HepG2 (cell line): ENCODE results near the gene NKIRAS1. TPM values are rescaled to one million over a fixed set of nuclear protein-coding genes. Genes with fewer than 3 reads are reported as not detected.

Experiments used
- ATAC-seq: fragments of 200-7000 bp; cut with Tn5 transposase; 3 replicates; pipeline ENCODE4 v1.9.1; 2020; ENCODE audit warnings: mild to moderate bottlenecking, moderate library complexity
- BruUV-seq: library from RNA; stranded (reverse); fragments of 400-500 nt; replicated peaks from 2 replicates; lab custom pipeline; 2021; lab: Mats Ljungman, UMichigan
- CTCF ChIA-PET: fragments of 300-600 bp; formaldehyde crosslinking; extraction: SDS; loops from one replicate; lab custom pipeline; 2021; ENCODE audit warnings: low total read pairs, inconsistent platforms, low intra/inter-chr PET ratio; lab: Yijun Ruan, JAX
- POLR2A ChIA-PET: fragments of 350-600 bp; sonication (Branson Sonifier 250); formaldehyde crosslinking; loops from one replicate; lab custom pipeline; 2020; ENCODE audit warnings: antibody characterized with exemption, inconsistent platforms; lab: Yijun Ruan, JAX
- DNase-seq: peaks from one replicate; pipeline ENCODE4 v3.0.0-alpha.2; 2015; ENCODE audit warnings: low spot score
- FAIRE-seq: peaks from 3 replicates; lab custom pipeline; 2011; peaks lifted over from hg19 to GRCh38; lab: Jason Lieb, UNC
- H2AFZ ChIP-seq: one replicate; pipeline ENCODE4 v1.6.1; 2011; ENCODE audit warnings: low read length, inconsistent platforms
- H3K27ac ChIP-seq: fragments of 300-600 bp; 3 replicates; pipeline ENCODE4 v1.8.0; 2011; ENCODE audit warnings: mixed run types, mild to moderate bottlenecking, mixed read lengths, low read length, inconsistent platforms; ENCODE audit not compliant: insufficient read depth; ENCODE audit errors: extremely low read length
- H3K27me3 ChIP-seq, 2 experiments: fragments of 200-600 bp in 1 of 2; 2 replicates in 1 of 2; 3 replicates in 1 of 2; pipeline versions ENCODE4 v1.6.0 to v1.8.0; 2011; ENCODE audit warnings: low read length in 2 of 2, mild to moderate bottlenecking in 2 of 2, moderate library complexity in 2 of 2, inconsistent platforms in 1 of 2; ENCODE audit not compliant: insufficient read depth in 2 of 2, control insufficient read depth in 1 of 2
- H3K36me3 ChIP-seq, 2 experiments: fragments of 200-600 bp in 1 of 2; replicated peaks in 1 of 2; 2 replicates in 1 of 2; 3 replicates in 1 of 2; pipeline versions ENCODE4 v1.5.1 to v1.8.0; 2011; ENCODE audit warnings: low read length in 2 of 2, inconsistent platforms in 1 of 2; ENCODE audit not compliant: insufficient read depth in 2 of 2, control insufficient read depth in 1 of 2
- H3K4me1 ChIP-seq: 2 replicates; pipeline ENCODE4 v1.5.1; 2012; ENCODE audit warnings: low read length, inconsistent platforms; ENCODE audit not compliant: insufficient read depth
- H3K4me2 ChIP-seq: 2 replicates; pipeline ENCODE4 v1.6.0; 2011; ENCODE audit warnings: low read depth, low read length, inconsistent platforms
- H3K4me3 ChIP-seq, 3 experiments: fragments of 200-600 bp in 1 of 3; sonication (generic), shearing (Covaris generic) in 1 of 3; replicated peaks in 1 of 3; 2 replicates each; pipeline ENCODE4 v1.5.1; 2011 to 2016; ENCODE audit warnings: low read length in 3 of 3, inconsistent platforms in 2 of 3, low read depth in 2 of 3, mild to moderate bottlenecking in 2 of 3, control low read depth in 1 of 3, mixed read lengths in 1 of 3; ENCODE audit not compliant: insufficient read depth in 1 of 3
- H3K79me2 ChIP-seq: one replicate; pipeline ENCODE4 v1.6.1; 2011; ENCODE audit warnings: low read length, inconsistent platforms; ENCODE audit not compliant: insufficient read depth
- H3K9ac ChIP-seq: 2 replicates; pipeline ENCODE4 v1.6.0; 2011; ENCODE audit warnings: mild to moderate bottlenecking, low read depth, low read length, inconsistent platforms; ENCODE audit not compliant: insufficient read depth
- H3K9me3 ChIP-seq: 2 replicates; pipeline ENCODE4 v1.5.1; 2012; ENCODE audit warnings: mild to moderate bottlenecking, low read length
- H4K20me1 ChIP-seq: 2 replicates; pipeline ENCODE4 v1.6.0; 2011; ENCODE audit warnings: inconsistent platforms, mild to moderate bottlenecking, low read length, moderate library complexity; ENCODE audit not compliant: insufficient read depth
- ATF4 ChIP-seq, 2 experiments: fragments of 450-650 bp in 1 of 2; sonication (generic) in 1 of 2; formaldehyde crosslinking; IDR thresholded peaks; 2 replicates each; pipeline versions ENCODE4 v1.5.0 to v1.8.0; 2020 to 2022; ENCODE audit warnings: mild to moderate bottlenecking in 1 of 2, missing genetic modification reagents in 1 of 2
- CBFB ChIP-seq: sonication (generic); formaldehyde crosslinking; IDR thresholded peaks from 2 replicates; pipeline ENCODE4 v1.4.0; 2020; ENCODE audit warnings: missing genetic modification reagents
- ELF3 ChIP-seq: IDR thresholded peaks from 2 replicates; pipeline ENCODE4 v1.6.1; 2016; ENCODE audit warnings: missing genetic modification reagents, missing compliant biosample characterization
- NPAS2 ChIP-seq: sonication (generic); formaldehyde crosslinking; IDR thresholded peaks from 2 replicates; pipeline ENCODE4 v1.8.0; 2022; ENCODE audit warnings: mild to moderate bottlenecking, missing genetic modification reagents, borderline replicate concordance
- NR2F6 ChIP-seq, 2 experiments: IDR thresholded peaks; 2 replicates each; pipeline ENCODE4 v1.6.1; 2016; ENCODE audit warnings: antibody characterized with exemption in 1 of 2, mild to moderate bottlenecking in 1 of 2
- RBAK ChIP-seq: sonication (generic); formaldehyde crosslinking; IDR thresholded peaks from 2 replicates; pipeline ENCODE4 v1.5.1; 2020; ENCODE audit warnings: mild to moderate bottlenecking, missing genetic modification reagents
- SETDB1 ChIP-seq: sonication (generic); formaldehyde crosslinking; IDR thresholded peaks from 2 replicates; pipeline ENCODE4 v1.5.1; 2020; ENCODE audit warnings: missing genetic modification reagents, mild to moderate bottlenecking, borderline replicate concordance
- TBL1XR1 ChIP-seq: fragments of 150-350 bp; IDR thresholded peaks from 2 replicates; pipeline ENCODE4 v1.6.1; 2014; ENCODE audit warnings: borderline replicate concordance, low read length; ENCODE audit not compliant: partially characterized antibody
- ZNF484 ChIP-seq: sonication (generic); formaldehyde crosslinking; IDR thresholded peaks from 2 replicates; pipeline ENCODE4 v1.5.1; 2020; ENCODE audit warnings: mild to moderate bottlenecking, low read depth, missing genetic modification reagents, borderline replicate concordance
- ZNF549 ChIP-seq: sonication (generic); formaldehyde crosslinking; IDR thresholded peaks from 2 replicates; pipeline ENCODE4 v1.5.0; 2020; ENCODE audit warnings: missing genetic modification reagents
- WGBS: methylation state at CpG from one replicate; pipeline ENCODE4 v1.1.6; 2017; ENCODE audit warnings: low lambda C conversion rate; 5-methylcytosine and 5-hydroxymethylcytosine counted together
- in situ Hi-C: cut with HindIII; loops from 2 replicates; pipeline ENCODE4 v1.10.0; 2017; ENCODE audit warnings: low pct_unique_long_range_greater_than_20kb; ENCODE audit not compliant: extremely low pct_ligation_motif_present
- intact Hi-C: fragments of 100-400 bp; cut with micrococcal nuclease; formaldehyde crosslinking; loops from one replicate; pipeline ENCODE4 v1.10.0; 2022; ENCODE audit not compliant: unreplicated experiment
- polyA plus RNA-seq, 8 experiments: library from polyadenylated mRNA; depleted of rRNA in 3 of 8; stranded (reverse) in 7 of 8; unstranded in 1 of 8; fragments of >200 nt; fragmentation: Illumina TruSeq in 4 of 8; extraction: Trizol in 4 of 8; gene quantifications; 2 replicates each; pipeline versions ENCODE4 v1.2.1 to v1.2.3, GENCODE V29; 2011 to 2016; ENCODE audit warnings: low read depth in 4 of 8, missing spikeins in 1 of 8, mixed read lengths in 1 of 8; ENCODE audit not compliant: insufficient read depth in 1 of 8
- total RNA-seq, 5 experiments: library from RNA; depleted of rRNA; stranded (reverse); fragments of >200 nt; fragmentation: Illumina TruSeq; extraction: Trizol; gene quantifications; 2 replicates each; pipeline ENCODE4 v1.2.3, GENCODE V29; 2016; ENCODE audit warnings: low read depth in 1 of 5
- TF ChIP-seq, protein P1 (sequence below): sonication (generic); formaldehyde crosslinking; IDR thresholded peaks from 2 replicates; pipeline ENCODE4 v1.5.1; 2020; ENCODE audit warnings: mild to moderate bottlenecking, missing genetic modification reagents
- TF ChIP-seq, protein P2 (sequence below): sonication (generic); formaldehyde crosslinking; IDR thresholded peaks from 2 replicates; pipeline ENCODE4 v1.4.0; 2020; ENCODE audit warnings: missing genetic modification reagents

Gene NKIRAS1
- total and polyA plus RNA-seq, 2 of the 13 experiments (the other 11 are each of a cell fraction or from before 2014, with no cell fraction given): 4.3 to 8.0 TPM

DNA sequence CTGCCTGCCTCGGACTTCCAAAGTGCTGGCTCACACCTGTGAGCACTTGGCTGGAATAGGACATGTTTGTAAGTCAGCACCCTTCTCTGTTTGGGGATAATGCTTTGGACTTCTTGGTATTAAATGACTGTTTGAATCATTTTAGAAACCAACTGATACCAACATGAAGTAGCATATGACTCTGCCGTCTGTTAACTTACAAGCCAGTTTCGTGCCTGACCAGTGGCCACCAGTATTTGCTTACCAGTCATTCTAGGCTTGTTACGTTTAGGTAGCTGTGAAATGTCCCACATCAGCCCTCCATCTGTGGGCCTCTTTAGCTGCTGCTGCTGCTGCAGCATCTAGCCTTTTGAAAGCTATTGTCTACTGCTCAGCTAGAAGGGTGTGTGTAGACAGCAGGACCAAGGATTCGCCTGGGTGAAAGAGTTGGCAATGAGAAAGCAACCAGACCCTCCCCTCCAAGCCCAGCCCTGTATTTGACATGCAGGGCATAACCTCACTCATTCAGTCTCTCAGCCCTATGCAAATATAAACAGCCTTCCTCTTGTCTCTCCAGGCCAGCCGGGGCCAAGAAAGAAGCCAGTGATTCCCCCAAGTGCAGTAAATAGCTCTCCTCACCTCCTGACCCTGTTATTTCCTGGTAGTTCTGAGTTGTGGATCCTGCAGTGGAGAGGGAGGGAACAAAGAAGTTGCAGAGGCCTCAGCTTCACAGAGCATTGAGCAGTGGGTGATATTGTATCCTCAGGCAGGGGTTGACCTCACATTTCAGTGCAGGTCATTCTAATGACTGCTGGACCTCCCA is 51.0 kb downstream of the NKIRAS1 start (continued):
- TF ChIP-seq ATF4 (CRISPR knock-in tag; IDR thresholded peaks at IDR 0.05): no peak
- TF ChIP-seq NR2F6 (IDR thresholded peaks at IDR 0.05): no peak
- TF ChIP-seq NR2F6 (CRISPR knock-in tag; IDR thresholded peaks at IDR 0.05): peak; percentile 57
- TF ChIP-seq ELF3 (CRISPR knock-in tag): peak; percentile 56; the same call in 1 of the 2 replicates

DNA sequence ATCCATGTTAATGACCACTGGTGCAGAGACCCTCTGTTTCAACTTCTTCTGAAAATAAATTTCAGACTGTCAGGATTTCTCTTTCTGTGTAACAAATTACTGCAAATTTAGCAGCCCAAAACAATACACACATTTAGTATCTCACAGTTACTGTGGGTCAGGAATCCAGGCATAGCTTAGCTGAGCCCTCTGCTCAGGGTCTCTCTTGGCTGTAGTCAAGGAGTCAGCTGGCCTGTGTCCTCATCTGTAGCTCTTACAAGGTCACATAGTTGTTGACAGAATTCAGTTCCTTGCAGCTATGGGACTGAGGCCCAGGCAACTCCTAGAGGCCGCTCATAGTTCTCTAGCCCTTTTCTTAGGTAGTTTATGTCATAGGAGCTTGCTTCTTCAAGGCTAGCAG is 51.9 kb downstream of the NKIRAS1 start:
- Histone ChIP-seq H3K79me2 (peaks cover 28% of the 10 kb centered on the region), H3K4me3 (no peak overlapping the region), H3K27me3 (no peaks in the 10 kb centered on the region), H4K20me1 (peaks cover 18% of the 10 kb centered on the region), H3K4me1 (peaks cover 29% of the 10 kb centered on the region), H2AFZ (no peak overlapping the region), H3K9me3 (no peaks in the 10 kb centered on the region), H3K4me2 (no peak overlapping the region), H3K36me3 (peaks cover 0 to 7% of the 10 kb centered on the region in 2 experiments; a peak in 2 of 5 replicates), H3K27ac (no peak overlapping the region), H3K9ac (no peak overlapping the region)
- WGBS: no CpG with 5 or more reads among the region's 1 CpG
- DNase-seq: no peak
- ChIA-PET POLR2A (interaction anchor here (1.4 kb wide), 1 partner anchor 52 kb away, joined by 5 read pairs; the partner anchor contains the start of genes NKIRAS1 and RPL15), CTCF (no interaction called here)
- no peak for FAIRE-seq
- no TSS peak for BruUV-seq
- in situ Hi-C loops (no loop called here), intact Hi-C loops (no loop called here)
- ATAC-seq: peak; percentile 59
- no peak for TF ChIP-seq ZNF484 (CRISPR knock-in tag)
- no peak for TF ChIP-seq SETDB1 (CRISPR knock-in tag)
- TF ChIP-seq, protein P1, sequence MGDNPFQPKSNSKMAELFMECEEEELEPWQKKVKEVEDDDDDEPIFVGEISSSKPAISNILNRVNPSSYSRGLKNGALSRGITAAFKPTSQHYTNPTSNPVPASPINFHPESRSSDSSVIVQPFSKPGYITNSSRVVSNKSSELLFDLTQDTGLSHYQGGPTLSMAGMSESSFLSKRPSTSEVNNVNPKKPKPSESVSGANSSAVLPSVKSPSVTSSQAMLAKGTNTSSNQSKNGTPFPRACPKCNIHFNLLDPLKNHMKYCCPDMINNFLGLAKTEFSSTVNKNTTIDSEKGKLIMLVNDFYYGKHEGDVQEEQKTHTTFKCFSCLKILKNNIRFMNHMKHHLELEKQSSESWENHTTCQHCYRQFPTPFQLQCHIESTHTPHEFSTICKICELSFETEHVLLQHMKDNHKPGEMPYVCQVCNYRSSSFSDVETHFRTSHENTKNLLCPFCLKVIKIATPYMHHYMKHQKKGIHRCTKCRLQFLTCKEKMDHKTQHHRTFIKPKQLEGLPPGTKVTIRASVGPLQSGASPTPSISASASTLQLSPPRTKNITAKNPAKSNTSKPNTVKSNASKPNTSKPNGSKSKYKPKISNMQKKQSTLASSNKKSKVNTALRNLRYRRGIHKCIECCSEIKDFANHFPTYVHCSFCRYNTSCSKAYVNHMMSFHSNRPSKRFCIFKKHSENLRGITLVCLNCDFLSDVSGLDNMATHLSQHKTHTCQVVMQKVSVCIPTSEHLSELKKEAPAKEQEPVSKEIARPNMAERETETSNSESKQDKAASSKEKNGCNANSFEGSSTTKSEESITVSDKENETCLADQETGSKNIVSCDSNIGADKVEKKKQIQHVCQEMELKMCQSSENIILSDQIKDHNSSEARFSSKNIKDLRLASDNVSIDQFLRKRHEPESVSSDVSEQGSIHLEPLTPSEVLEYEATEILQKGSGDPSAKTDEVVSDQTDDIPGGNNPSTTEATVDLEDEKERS (CRISPR knock-in tag): no peak
- no peak for TF ChIP-seq ZNF549 (CRISPR knock-in tag)
- TF ChIP-seq, protein P2, sequence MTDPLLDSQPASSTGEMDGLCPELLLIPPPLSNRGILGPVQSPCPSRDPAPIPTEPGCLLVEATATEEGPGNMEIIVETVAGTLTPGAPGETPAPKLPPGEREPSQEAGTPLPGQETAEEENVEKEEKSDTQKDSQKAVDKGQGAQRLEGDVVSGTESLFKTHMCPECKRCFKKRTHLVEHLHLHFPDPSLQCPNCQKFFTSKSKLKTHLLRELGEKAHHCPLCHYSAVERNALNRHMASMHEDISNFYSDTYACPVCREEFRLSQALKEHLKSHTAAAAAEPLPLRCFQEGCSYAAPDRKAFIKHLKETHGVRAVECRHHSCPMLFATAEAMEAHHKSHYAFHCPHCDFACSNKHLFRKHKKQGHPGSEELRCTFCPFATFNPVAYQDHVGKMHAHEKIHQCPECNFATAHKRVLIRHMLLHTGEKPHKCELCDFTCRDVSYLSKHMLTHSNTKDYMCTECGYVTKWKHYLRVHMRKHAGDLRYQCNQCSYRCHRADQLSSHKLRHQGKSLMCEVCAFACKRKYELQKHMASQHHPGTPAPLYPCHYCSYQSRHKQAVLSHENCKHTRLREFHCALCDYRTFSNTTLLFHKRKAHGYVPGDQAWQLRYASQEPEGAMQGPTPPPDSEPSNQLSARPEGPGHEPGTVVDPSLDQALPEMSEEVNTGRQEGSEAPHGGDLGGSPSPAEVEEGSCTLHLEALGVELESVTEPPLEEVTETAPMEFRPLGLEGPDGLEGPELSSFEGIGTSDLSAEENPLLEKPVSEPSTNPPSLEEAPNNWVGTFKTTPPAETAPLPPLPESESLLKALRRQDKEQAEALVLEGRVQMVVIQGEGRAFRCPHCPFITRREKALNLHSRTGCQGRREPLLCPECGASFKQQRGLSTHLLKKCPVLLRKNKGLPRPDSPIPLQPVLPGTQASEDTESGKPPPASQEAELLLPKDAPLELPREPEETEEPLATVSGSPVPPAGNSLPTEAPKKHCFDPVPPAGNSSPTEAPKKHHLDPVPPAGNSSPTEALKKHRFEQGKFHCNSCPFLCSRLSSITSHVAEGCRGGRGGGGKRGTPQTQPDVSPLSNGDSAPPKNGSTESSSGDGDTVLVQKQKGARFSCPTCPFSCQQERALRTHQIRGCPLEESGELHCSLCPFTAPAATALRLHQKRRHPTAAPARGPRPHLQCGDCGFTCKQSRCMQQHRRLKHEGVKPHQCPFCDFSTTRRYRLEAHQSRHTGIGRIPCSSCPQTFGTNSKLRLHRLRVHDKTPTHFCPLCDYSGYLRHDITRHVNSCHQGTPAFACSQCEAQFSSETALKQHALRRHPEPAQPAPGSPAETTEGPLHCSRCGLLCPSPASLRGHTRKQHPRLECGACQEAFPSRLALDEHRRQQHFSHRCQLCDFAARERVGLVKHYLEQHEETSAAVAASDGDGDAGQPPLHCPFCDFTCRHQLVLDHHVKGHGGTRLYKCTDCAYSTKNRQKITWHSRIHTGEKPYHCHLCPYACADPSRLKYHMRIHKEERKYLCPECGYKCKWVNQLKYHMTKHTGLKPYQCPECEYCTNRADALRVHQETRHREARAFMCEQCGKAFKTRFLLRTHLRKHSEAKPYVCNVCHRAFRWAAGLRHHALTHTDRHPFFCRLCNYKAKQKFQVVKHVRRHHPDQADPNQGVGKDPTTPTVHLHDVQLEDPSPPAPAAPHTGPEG: no peak
- no peak for TF ChIP-seq CBFB (CRISPR knock-in tag)
- TF ChIP-seq RBAK (CRISPR knock-in tag): no peak
- no peak for TF ChIP-seq TBL1XR1
- TF ChIP-seq NPAS2 (CRISPR knock-in tag): no peak
